Stomach (tissue), 4 donors: ENCODE data around the gene ACP6.

ENCODE experiments used
- EP300 ChIP-seq: sonication (generic); formaldehyde crosslinking; IDR thresholded peaks from one replicate; pipeline ENCODE4 v1.6.1; 2017; ENCODE audit warnings: antibody characterized with exemption
- POLR2A ChIP-seq, 4 donors: fragments of 450-650 bp; IDR thresholded peaks; one replicate each; pipeline ENCODE4 v1.6.1; 2016; ENCODE audit warnings: antibody characterized with exemption in 4 of 4, control low read depth in 2 of 4, mild to moderate bottlenecking in 1 of 4, moderate library complexity in 1 of 4
- POLR2AphosphoS5 ChIP-seq, 3 donors: sonication (generic); formaldehyde crosslinking; IDR thresholded peaks; one replicate each; pipeline ENCODE4 v1.6.1; 2016; ENCODE audit warnings: antibody characterized with exemption in 3 of 3
- TF ChIP-seq, protein P1 (sequence below), 7 experiments: fragments of 450-650 bp in 4 of 7; fragments of 200-600 bp in 3 of 7; sonication (generic) in 3 of 7; IDR thresholded peaks; one replicate each; pipeline ENCODE4 v1.5.1; 2016 to 2019; ENCODE audit warnings: antibody characterized with exemption in 7 of 7, control low read depth in 2 of 7, mild to moderate bottlenecking in 1 of 7

DNA sequence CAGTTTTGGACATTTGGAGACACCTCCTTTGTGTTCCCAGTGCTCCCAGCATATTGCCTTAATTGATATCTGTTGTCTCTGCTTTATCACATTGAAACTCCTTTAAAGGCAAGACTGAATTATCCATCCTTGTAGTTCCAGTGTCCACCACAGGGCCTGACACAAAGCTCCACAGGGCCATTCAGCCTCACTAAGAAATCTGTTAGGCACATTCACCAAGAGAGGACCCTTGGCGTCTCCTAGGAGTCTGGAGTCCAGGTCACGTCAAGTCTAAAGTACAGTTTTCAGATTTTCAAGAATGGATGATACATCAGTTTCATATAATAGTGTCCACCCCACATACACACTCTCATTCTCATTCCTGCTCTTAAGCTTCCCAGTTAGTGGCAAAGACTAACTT, 4.8 kb downstream of the ACP6 start:
- TF ChIP-seq EP300, result no peak
- TF ChIP-seq, protein P1, sequence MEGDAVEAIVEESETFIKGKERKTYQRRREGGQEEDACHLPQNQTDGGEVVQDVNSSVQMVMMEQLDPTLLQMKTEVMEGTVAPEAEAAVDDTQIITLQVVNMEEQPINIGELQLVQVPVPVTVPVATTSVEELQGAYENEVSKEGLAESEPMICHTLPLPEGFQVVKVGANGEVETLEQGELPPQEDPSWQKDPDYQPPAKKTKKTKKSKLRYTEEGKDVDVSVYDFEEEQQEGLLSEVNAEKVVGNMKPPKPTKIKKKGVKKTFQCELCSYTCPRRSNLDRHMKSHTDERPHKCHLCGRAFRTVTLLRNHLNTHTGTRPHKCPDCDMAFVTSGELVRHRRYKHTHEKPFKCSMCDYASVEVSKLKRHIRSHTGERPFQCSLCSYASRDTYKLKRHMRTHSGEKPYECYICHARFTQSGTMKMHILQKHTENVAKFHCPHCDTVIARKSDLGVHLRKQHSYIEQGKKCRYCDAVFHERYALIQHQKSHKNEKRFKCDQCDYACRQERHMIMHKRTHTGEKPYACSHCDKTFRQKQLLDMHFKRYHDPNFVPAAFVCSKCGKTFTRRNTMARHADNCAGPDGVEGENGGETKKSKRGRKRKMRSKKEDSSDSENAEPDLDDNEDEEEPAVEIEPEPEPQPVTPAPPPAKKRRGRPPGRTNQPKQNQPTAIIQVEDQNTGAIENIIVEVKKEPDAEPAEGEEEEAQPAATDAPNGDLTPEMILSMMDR (IDR thresholded peaks at IDR 0.05), result peak in 1 of 7 experiments; percentile 24
- no peak for TF ChIP-seq POLR2A (IDR thresholded peaks at IDR 0.05)
- no peak for TF ChIP-seq POLR2AphosphoS5 (IDR thresholded peaks at IDR 0.05)
